ENCODE results near the gene DAP3.
"Not testable (repeated sequence)": the region's sequence is repeated elsewhere in the genome, so short reads cannot be mapped to it uniquely, and the experiment has no call there.

Gene DAP3

GRCh38 chr1:155697046-155697445, 8.2 kb downstream of the DAP3 start:
- H3K27ac ChIP-seq: no peak overlapping the region
- POLR2A ChIA-PET (ENCODE audit: low non-redundant PET): no interaction called here

GRCh38 chr1:155697616-155698015, 8.7 kb downstream of the DAP3 start:
- CTCF ChIA-PET; POLR2A ChIA-PET (ENCODE audit: low non-redundant PET); DNase-seq (ENCODE audit: low spot score); H3K27ac ChIP-seq: not testable (repeated sequence)

More at GRCh38 chr1:155697046-155697445, 8.2 kb downstream of the DAP3 start:
- CTCF ChIA-PET: no interaction called here
- TF ChIP-seq CTCF (conservative IDR thresholded peaks at IDR 0.05; ENCODE audit: low read depth): no peak
- DNase-seq (ENCODE audit: low spot score): no peak

GRCh38 chr1:155698382-155699038, 9.6 kb downstream of the DAP3 start:
- H3K27ac ChIP-seq: no peak overlapping the region
- no peak for DNase-seq (ENCODE audit: low spot score)
- POLR2A ChIA-PET (ENCODE audit: low non-redundant PET): no interaction called here
- CTCF ChIA-PET: no interaction called here
- TF ChIP-seq CTCF (conservative IDR thresholded peaks at IDR 0.05; ENCODE audit: low read depth): no peak

- CTCF ChIA-PET: not testable (repeated sequence)
Observed at GRCh38 chr1:155699062-155699461, 10.2 kb downstream of the DAP3 start.

GRCh38 chr1:155701675-155702074, 12.8 kb downstream of the DAP3 start:
- POLR2A ChIA-PET (ENCODE audit: low non-redundant PET): not testable (repeated sequence)

More at GRCh38 chr1:155699062-155699461, 10.2 kb downstream of the DAP3 start:
- POLR2A ChIA-PET (ENCODE audit: low non-redundant PET); H3K27ac ChIP-seq; DNase-seq (ENCODE audit: low spot score): not testable (repeated sequence)

GRCh38 chr1:155703216-155703615, 14.3 kb downstream of the DAP3 start:
- DNase-seq (ENCODE audit: low spot score): no peak
- peak overlapping the region; percentile 43 for H3K27ac ChIP-seq
- ChIA-PET CTCF (no interaction called here), POLR2A (ENCODE audit: low non-redundant PET) (no interaction called here)
- TF ChIP-seq CTCF (conservative IDR thresholded peaks at IDR 0.05; ENCODE audit: low read depth): no peak

More at GRCh38 chr1:155701675-155702074, 12.8 kb downstream of the DAP3 start:
- CTCF ChIA-PET; H3K27ac ChIP-seq; DNase-seq (ENCODE audit: low spot score): not testable (repeated sequence)

GRCh38 chr1:155704414-155704813, 15.5 kb downstream of the DAP3 start:
- peak overlapping the region; percentile 17 for H3K27ac ChIP-seq
- CTCF ChIA-PET; DNase-seq (ENCODE audit: low spot score); POLR2A ChIA-PET (ENCODE audit: low non-redundant PET): not testable (repeated sequence)

- no peak for TF ChIP-seq CTCF (conservative IDR thresholded peaks at IDR 0.05; ENCODE audit: low read depth)
- CTCF ChIA-PET: interaction anchor here (0.6 kb wide), 2 partner anchors 137 to 1474 kb away, joined by 3 to 6 read pairs; no protein-coding TSS in a partner anchor
- POLR2A ChIA-PET (ENCODE audit: low non-redundant PET): no interaction called here
- no peak overlapping the region for H3K27ac ChIP-seq
- peak; percentile 10 for DNase-seq (ENCODE audit: low spot score)
Observed at GRCh38 chr1:155706139-155706538, 17.2 kb downstream of the DAP3 start.

GRCh38 chr1:155709391-155709790, 20.5 kb downstream of the DAP3 start:
- no peak for TF ChIP-seq CTCF (conservative IDR thresholded peaks at IDR 0.05; ENCODE audit: low read depth)
- ChIA-PET CTCF (no interaction called here), POLR2A (ENCODE audit: low non-redundant PET) (no interaction called here)
- DNase-seq (ENCODE audit: low spot score): no peak
- no peak overlapping the region for H3K27ac ChIP-seq

GRCh38 chr1:155711457-155711856, 22.6 kb downstream of the DAP3 start:
- POLR2A ChIA-PET (ENCODE audit: low non-redundant PET); DNase-seq (ENCODE audit: low spot score); H3K27ac ChIP-seq; CTCF ChIA-PET: not testable (repeated sequence)

GRCh38 chr1:155712636-155713035, 23.7 kb downstream of the DAP3 start:
- CTCF ChIA-PET: interaction anchor here (0.6 to 0.7 kb wide), 2 partner anchors 136 to 372 kb away, joined by 3 to 4 read pairs; no protein-coding TSS in a partner anchor
- POLR2A ChIA-PET (ENCODE audit: low non-redundant PET); H3K27ac ChIP-seq; DNase-seq (ENCODE audit: low spot score): not testable (repeated sequence)

Data from RWPE1 (cell line).